MCF 10A (cell line): ENCODE measurements around the gene PDGFB. TPM values are rescaled to one million over a fixed set of nuclear protein-coding genes. Genes with fewer than 3 reads are reported as not detected.

Experiments
- BruUV-seq: library from RNA; stranded (reverse); fragments of 400-500 nt; replicated peaks from 2 replicates; lab custom pipeline; 2021; lab: Mats Ljungman, UMichigan
- CTCF ChIA-PET: fragments of 300-600 bp; sonication (Branson Sonifier 250); formaldehyde crosslinking; extraction: SDS; loops from one replicate; lab custom pipeline; 2021; ENCODE audit warnings: antibody characterized with exemption, inconsistent platforms; lab: Yijun Ruan, JAX
- POLR2A ChIA-PET: fragments of 300-600, 350-650 bp; sonication (Branson Sonifier 250); formaldehyde crosslinking; extraction: SDS; loops from one replicate; lab custom pipeline; 2020; ENCODE audit warnings: antibody characterized with exemption, inconsistent platforms; lab: Yijun Ruan, JAX
- DNase-seq: peaks from one replicate; pipeline ENCODE4 v3.0.0-alpha.2; 2018; ENCODE audit not compliant: unreplicated experiment
- H3K27ac Mint-ChIP-seq: one replicate; pipeline ENCODE4 v1.8.0; 2022; ENCODE audit warnings: mild to moderate bottlenecking, low read depth, mixed read lengths; ENCODE audit not compliant: unreplicated experiment
- H3K27me3 Mint-ChIP-seq: one replicate; pipeline ENCODE4 v1.8.0; 2022; ENCODE audit warnings: mixed read lengths; ENCODE audit not compliant: insufficient read depth, unreplicated experiment
- H3K36me3 Mint-ChIP-seq: one replicate; pipeline ENCODE4 v1.8.0; 2022; ENCODE audit warnings: mild to moderate bottlenecking, moderate library complexity, mixed read lengths; ENCODE audit not compliant: insufficient read depth, unreplicated experiment
- H3K4me1 Mint-ChIP-seq: one replicate; pipeline ENCODE4 v1.8.0; 2022; ENCODE audit warnings: mixed read lengths; ENCODE audit not compliant: insufficient read depth, unreplicated experiment
- H3K4me3 Mint-ChIP-seq: one replicate; pipeline ENCODE4 v1.8.0; 2022; ENCODE audit warnings: mild to moderate bottlenecking, moderate library complexity, mixed read lengths; ENCODE audit not compliant: unreplicated experiment
- H3K9me3 Mint-ChIP-seq: one replicate; pipeline ENCODE4 v1.8.0; 2022; ENCODE audit warnings: mixed read lengths; ENCODE audit not compliant: unreplicated experiment
- CTCF ChIP-seq: fragments of 200-600 bp; IDR thresholded peaks from one replicate; pipeline ENCODE4 v1.8.0; 2022; ENCODE audit warnings: antibody characterized with exemption, mild to moderate bottlenecking; ENCODE audit not compliant: unreplicated experiment
- intact Hi-C: fragments of 100-400 bp; cut with micrococcal nuclease; formaldehyde crosslinking; loops from 2 replicates; pipeline ENCODE4 v1.14.1; 2022
- total RNA-seq: library from RNA; stranded (reverse); gene quantifications from 2 replicates; pipeline ENCODE4 v1.2.3, GENCODE V29; 2022

Gene PDGFB
- total RNA-seq, 1 experiment from 2014 or later: 0.37 TPM

GRCh38 chr22:39174498-39175352 is 70.1 kb downstream of the PDGFB start:
- CTCF ChIA-PET: interaction anchor here (0.6 to 11.9 kb wide), 3 partner anchors 30 to 842 kb away, joined by 3 to 256 read pairs (median 4); partner anchors contain the start of gene RPL3
- Mint-ChIP-seq H3K9me3 (no peaks in the 10 kb centered on the region), H3K4me3 (peak overlapping the region; percentile 16), H3K27ac (peak overlapping the region; percentile 96), H3K36me3 (peaks cover 6% of the 10 kb centered on the region), H3K27me3 (no peaks in the 10 kb centered on the region), H3K4me1 (peaks cover 47% of the 10 kb centered on the region)
- peak; percentile 59 for DNase-seq
- BruUV-seq: no TSS peak
- intact Hi-C loops: loop anchor here (5.0 to 10.0 kb wide), 3 partner anchors 78 to 350 kb away; partner anchors contain the start of gene ATF4
- TF ChIP-seq CTCF: no peak
- POLR2A ChIA-PET: interaction anchor here (0.6 to 6.0 kb wide), 7 partner anchors 13 to 345 kb away, joined by 3 to 53 read pairs (median 5); partner anchors contain the start of genes ATF4 and RPL3

GRCh38 chr22:39173787-39174497 is 70.8 kb downstream of the PDGFB start:
- intact Hi-C loops: loop anchor here (5.0 to 10.0 kb wide), 3 partner anchors 78 to 351 kb away; partner anchors contain the start of gene ATF4
- TF ChIP-seq CTCF: no peak
- no peak overlapping the region for H3K4me3 Mint-ChIP-seq
- no TSS peak for BruUV-seq
- peaks cover 43% of the 10 kb centered on the region for H3K4me1 Mint-ChIP-seq
- no peaks in the 10 kb centered on the region for H3K27me3 Mint-ChIP-seq
- H3K27ac Mint-ChIP-seq: peak overlapping the region; percentile 96
- ChIA-PET CTCF (interaction anchor here (0.6 to 11.9 kb wide), 5 partner anchors 31 to 843 kb away, joined by 3 to 256 read pairs (median 4); partner anchors contain the start of gene RPL3), POLR2A (interaction anchor here (0.6 to 6.0 kb wide), 4 partner anchors 12 to 143 kb away, joined by 3 to 53 read pairs (median 22); partner anchors contain the start of gene RPL3)
- H3K36me3 Mint-ChIP-seq: peaks cover 6% of the 10 kb centered on the region
- DNase-seq: no peak
- H3K9me3 Mint-ChIP-seq: no peaks in the 10 kb centered on the region

Other genes with a start within 250 kb of the PDGFB start
- 24.8 and 30.1 TPM in 2 replicates for gene APOBEC3C, start 230.7 kb downstream of the PDGFB start, total RNA-seq
- gene APOBEC3D, start 223.9 kb downstream of the PDGFB start, total RNA-seq: 0.14 and 0.83 TPM in 2 replicates
- gene APOBEC3F, start 204.1 kb downstream of the PDGFB start, total RNA-seq: 1.3 and 1.4 TPM in 2 replicates
- gene APOBEC3G, start 167.7 kb downstream of the PDGFB start, total RNA-seq: 0.49 and 0.54 TPM in 2 replicates
- 0.86 and 1.2 TPM in 2 replicates for gene APOBEC3H, start 147.7 kb downstream of the PDGFB start, total RNA-seq
- 5.3 and 6.2 TPM in 2 replicates for gene CBX7, start 92.3 kb downstream of the PDGFB start, total RNA-seq
- 3,475 and 3,632 TPM in 2 replicates for gene RPL3, start 74.6 kb upstream of the PDGFB start, total RNA-seq
- 0.25 and 0.35 TPM in 2 replicates for gene SYNGR1, start 105.0 kb upstream of the PDGFB start, total RNA-seq
- 17.7 and 20.0 TPM in 2 replicates for gene TAB1, start 154.8 kb upstream of the PDGFB start, total RNA-seq
- not detected in 2 replicates for gene MGAT3, start 212.0 kb upstream of the PDGFB start, total RNA-seq